Measurements from ENCODE around the gene PDE8A. TPM values are rescaled to one million over a fixed set of nuclear protein-coding genes. Genes with fewer than 3 reads are reported as not detected.

The PDE8A gene
- polyA plus RNA-seq, 1 experiment: 22.5 TPM

DNA sequence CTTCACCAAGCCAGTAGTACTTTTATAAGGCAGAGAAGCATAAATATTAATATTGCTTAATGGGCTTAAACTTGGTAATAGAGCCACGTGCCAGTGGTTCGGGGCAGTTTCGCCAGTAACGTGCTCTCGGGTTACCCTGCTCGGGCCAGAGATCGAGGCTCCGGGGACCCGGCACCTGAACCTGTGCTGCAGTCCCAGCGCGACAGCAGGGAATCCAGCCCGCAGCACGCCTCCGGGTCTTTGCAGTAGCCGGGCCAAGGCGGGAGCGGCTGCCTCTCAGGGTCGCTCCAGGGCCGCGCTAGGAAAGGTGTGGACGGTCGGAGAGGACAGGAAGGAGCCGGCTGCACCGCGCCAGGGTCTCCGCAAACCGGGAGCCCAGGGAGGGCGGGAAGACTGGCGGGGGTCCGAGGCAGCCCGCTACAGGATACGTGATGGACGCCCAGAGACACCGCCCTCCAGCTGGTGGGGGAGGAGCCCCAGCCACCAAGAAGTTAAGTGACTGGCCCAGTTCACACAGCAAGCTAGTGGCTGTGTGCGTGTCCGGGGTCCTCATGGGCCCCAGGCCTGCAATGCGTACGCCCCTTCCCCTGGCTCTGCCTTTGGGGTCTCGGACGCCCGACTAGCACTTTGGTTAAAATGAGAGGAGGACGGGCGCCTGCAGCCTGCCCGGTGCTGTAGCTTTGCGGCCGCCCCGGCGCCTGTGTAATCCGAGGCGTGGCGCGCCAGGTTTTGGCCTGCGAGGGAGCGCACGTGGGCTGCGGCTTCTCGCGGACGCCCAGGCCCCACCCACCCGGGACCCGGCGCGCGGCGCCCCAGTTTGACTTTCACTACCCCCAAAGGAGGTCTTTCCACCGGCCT lies 1.2 kb upstream of the PDE8A start:
- ChIA-PET POLR2A (no interaction called here), CTCF (interaction anchor here (0.6 to 4.0 kb wide), 8 partner anchors 9 to 189 kb away, joined by 3 to 25 read pairs (median 5); no protein-coding TSS in a partner anchor)
- no peaks in the 10 kb centered on the region for H3K27me3 ChIP-seq (ENCODE audit: control insufficient read depth, insufficient read depth, low read length)
- peak overlapping the region; percentile 59 for H3K4me3 ChIP-seq (ENCODE audit: low read depth, low read length)
- H3K36me3 ChIP-seq (ENCODE audit: control insufficient read depth, insufficient read depth, low read length): no peaks in the 10 kb centered on the region
- TF ChIP-seq CTCF (IDR thresholded peaks at IDR 0.05; ENCODE audit: insufficient read depth, low read depth, low read length): no peak
- peak; percentile 20 for DNase-seq (ENCODE audit: low read depth)

- TF ChIP-seq CTCF (IDR thresholded peaks at IDR 0.05; ENCODE audit: insufficient read depth, low read depth, low read length): no peak
- CTCF ChIA-PET: interaction anchor here (0.6 to 4.0 kb wide), 8 partner anchors 10 to 188 kb away, joined by 3 to 25 read pairs (median 4); no protein-coding TSS in a partner anchor
- DNase-seq (ENCODE audit: low read depth): peak; percentile 59
- POLR2A ChIA-PET: no interaction called here
- Histone ChIP-seq H3K36me3 (ENCODE audit: control insufficient read depth, insufficient read depth, low read length) (no peaks in the 10 kb centered on the region), H3K27me3 (ENCODE audit: control insufficient read depth, insufficient read depth, low read length) (no peaks in the 10 kb centered on the region), H3K4me3 (ENCODE audit: low read depth, low read length) (peak overlapping the region; percentile 59)
Observed at GRCh38 chr15:84981054-84981710, 474 bp upstream of the PDE8A start.

DNA sequence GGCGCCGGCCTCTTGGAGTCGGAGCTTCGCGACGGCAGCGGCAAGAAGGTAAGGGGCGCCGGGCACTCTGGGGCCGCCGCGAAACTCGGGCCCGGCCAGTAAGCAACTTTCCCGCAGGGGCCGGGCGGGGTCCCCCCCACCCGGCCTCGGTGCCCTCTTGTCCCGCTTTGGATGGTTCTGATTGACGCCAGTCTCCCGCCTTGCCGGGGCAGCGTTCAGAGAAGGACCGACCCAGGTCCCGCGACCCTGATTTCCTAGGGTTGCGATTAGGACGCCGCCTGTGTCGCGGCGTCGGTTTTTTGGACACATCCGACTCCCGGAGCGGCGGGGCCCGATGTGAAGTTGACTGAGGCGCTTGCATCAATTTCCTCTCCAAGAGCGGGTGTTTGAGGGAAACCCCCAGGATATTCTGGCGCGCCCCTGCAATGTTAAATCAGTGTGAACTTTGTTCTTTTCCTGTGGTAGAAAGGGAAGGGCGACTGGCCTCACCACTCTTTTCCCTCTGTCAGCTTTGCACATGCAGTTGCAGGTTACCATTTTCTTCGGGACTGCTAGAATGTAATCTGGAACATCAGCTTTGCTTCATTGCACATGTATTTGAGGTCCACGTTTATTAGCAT lies 755 bp downstream of the PDE8A start:
- no peak for DNase-seq (ENCODE audit: low read depth)
- Histone ChIP-seq H3K4me3 (ENCODE audit: low read depth, low read length) (peak overlapping the region; percentile 59), H3K36me3 (ENCODE audit: control insufficient read depth, insufficient read depth, low read length) (no peaks in the 10 kb centered on the region), H3K27me3 (ENCODE audit: control insufficient read depth, insufficient read depth, low read length) (no peaks in the 10 kb centered on the region)
- no peak for TF ChIP-seq CTCF (IDR thresholded peaks at IDR 0.05; ENCODE audit: insufficient read depth, low read depth, low read length)
- ChIA-PET CTCF (interaction anchor here (1.2 to 4.0 kb wide), 3 partner anchors 26 to 63 kb away, joined by 3 to 25 read pairs (median 4); no protein-coding TSS in a partner anchor), POLR2A (interaction anchor here (0.5 to 0.6 kb wide), 2 partner anchors 26 to 379 kb away, joined by 4 to 17 read pairs; no protein-coding TSS in a partner anchor)

GRCh38 chr15:84983294-84983693 lies 1.6 kb downstream of the PDE8A start:
- no peak for DNase-seq (ENCODE audit: low read depth)
- TF ChIP-seq CTCF (IDR thresholded peaks at IDR 0.05; ENCODE audit: insufficient read depth, low read depth, low read length): no peak
- ChIA-PET POLR2A (interaction anchor here (0.5 kb wide), 1 partner anchor 27 kb away, joined by 17 read pairs; no protein-coding TSS in a partner anchor), CTCF (interaction anchor here (1.2 to 4.0 kb wide), 2 partner anchors 27 to 62 kb away, joined by 3 to 25 read pairs; no protein-coding TSS in a partner anchor)
- Histone ChIP-seq H3K4me3 (ENCODE audit: low read depth, low read length) (no peak overlapping the region), H3K27me3 (ENCODE audit: control insufficient read depth, insufficient read depth, low read length) (no peaks in the 10 kb centered on the region), H3K36me3 (ENCODE audit: control insufficient read depth, insufficient read depth, low read length) (no peaks in the 10 kb centered on the region)
